OCI-LY7 (cell line): ENCODE measurements around the gene C15orf61.

ENCODE experiments used
- CTCF ChIP-seq: fragments of 200-600 bp; sonication (generic); conservative IDR thresholded peaks from 2 replicates; pipeline ENCODE4 v1.5.1; 2014; ENCODE audit warnings: mild to moderate bottlenecking, antibody characterized with exemption, low read length, moderate library complexity, mixed read lengths
- EZH2phosphoT487 ChIP-seq: fragments of 200-600 bp; sonication (generic); IDR thresholded peaks from 2 replicates; pipeline ENCODE4 v1.6.1; 2018; ENCODE audit warnings: low read depth, borderline replicate concordance, mild to moderate bottlenecking, mixed run types, antibody characterized with exemption, low read length, moderate library complexity, mixed read lengths

GRCh38 chr15:67504796-67505195, 16.1 kb upstream of the C15orf61 start:
- TF ChIP-seq CTCF (no peak), EZH2phosphoT487 (no peak)
